ENCODE measurements around the gene TRPV3. TPM values are rescaled to one million over a fixed set of nuclear protein-coding genes. Genes with fewer than 3 reads are reported as not detected.

The TRPV3 gene
- total RNA-seq, 2 experiments from 2014 or later: 0.25 to 0.67 TPM

- peaks cover 21% of the 10 kb centered on the region for H3K27me3 Mint-ChIP-seq
- H3K36me3 Mint-ChIP-seq (ENCODE audit: low read depth): no peaks in the 10 kb centered on the region
- no peak overlapping the region for H3K4me3 Mint-ChIP-seq
- H3K4me1 Mint-ChIP-seq (ENCODE audit: low read depth): no peaks in the 10 kb centered on the region
- intact Hi-C loops (cut with micrococcal nuclease): no loop called here
- ATAC-seq: no peak
- H3K9me3 Mint-ChIP-seq: no peaks in the 10 kb centered on the region
- no peak for TF ChIP-seq CTCF (IDR thresholded peaks at IDR 0.05)
- POLR2A ChIA-PET: no interaction called here
- CTCF ChIA-PET: no interaction called here
- H3K27ac Mint-ChIP-seq: no peak overlapping the region
- no peak for DNase-seq
Observed at GRCh38 chr17:3482852-3483251, 74.8 kb downstream of the TRPV3 start.

- ChIA-PET POLR2A (no interaction called here), CTCF (no interaction called here)
- intact Hi-C loops (cut with micrococcal nuclease): no loop called here
- no peak for DNase-seq
- H3K36me3 Mint-ChIP-seq (ENCODE audit: low read depth): no peaks in the 10 kb centered on the region
- H3K27ac Mint-ChIP-seq: no peak overlapping the region
- H3K9me3 Mint-ChIP-seq: no peaks in the 10 kb centered on the region
- H3K4me1 Mint-ChIP-seq (ENCODE audit: low read depth): peaks cover 3% of the 10 kb centered on the region
- ATAC-seq: no peak
- peaks cover 12% of the 10 kb centered on the region for H3K27me3 Mint-ChIP-seq
- TF ChIP-seq CTCF (IDR thresholded peaks at IDR 0.05): no peak
- no peak overlapping the region for H3K4me3 Mint-ChIP-seq
Observed at GRCh38 chr17:3479988-3480387, 77.6 kb downstream of the TRPV3 start.

DNA sequence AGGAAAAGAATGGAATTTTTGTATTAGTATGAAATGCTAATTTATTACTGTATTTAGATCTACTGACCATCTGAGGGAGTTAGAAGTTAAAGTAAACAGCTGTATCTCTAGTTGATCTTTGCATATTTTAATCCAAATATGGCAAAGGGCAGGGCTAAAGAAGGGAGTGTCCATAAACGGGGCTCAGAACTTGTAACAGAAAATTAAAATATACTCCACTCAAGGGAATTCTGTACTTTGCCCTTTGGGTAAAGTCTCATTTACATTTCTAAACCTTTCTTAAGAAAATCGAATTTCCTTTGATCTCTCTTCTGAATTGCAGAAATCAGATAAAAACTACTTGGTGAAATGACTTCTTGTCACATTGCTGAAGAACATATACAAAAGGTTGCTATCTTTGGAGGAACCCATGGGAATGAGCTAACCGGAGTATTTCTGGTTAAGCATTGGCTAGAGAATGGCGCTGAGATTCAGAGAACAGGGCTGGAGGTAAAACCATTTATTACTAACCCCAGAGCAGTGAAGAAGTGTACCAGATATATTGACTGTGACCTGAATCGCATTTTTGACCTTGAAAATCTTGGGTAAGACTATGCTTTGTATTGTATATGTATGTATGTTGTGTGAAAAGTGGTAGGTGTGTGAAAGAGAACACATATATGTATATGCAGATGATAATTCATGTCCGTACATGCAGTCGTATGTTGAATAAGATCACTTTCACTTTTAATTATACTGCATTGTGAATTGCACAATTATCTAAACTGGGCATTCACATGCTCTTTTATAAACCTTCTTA, 81.6 kb downstream of the TRPV3 start, which contains the start of gene ASPA:
Gene ASPA, plus strand, starts transcription at position 186 of the 799 bp plus-strand sequence. Its CDS starts 163 bp downstream, at position 349.
- H3K36me3 Mint-ChIP-seq (ENCODE audit: low read depth): no peaks in the 10 kb centered on the region
- ChIA-PET CTCF (no interaction called here), POLR2A (no interaction called here)
- ATAC-seq (no peak), DNase-seq (no peak)
- no peak within 1 kb of the TSS for H3K27ac Mint-ChIP-seq
- no peaks in the 10 kb centered on the region for H3K9me3 Mint-ChIP-seq
- intact Hi-C loops (cut with micrococcal nuclease): no loop called here
- H3K4me3 Mint-ChIP-seq: peak within 1 kb of the TSS; percentile 4
- H3K27me3 Mint-ChIP-seq: peaks cover 10% of the 10 kb centered on the region
- peaks cover 3% of the 10 kb centered on the region for H3K4me1 Mint-ChIP-seq (ENCODE audit: low read depth)
- TF ChIP-seq CTCF (IDR thresholded peaks at IDR 0.05): no peak

DNA sequence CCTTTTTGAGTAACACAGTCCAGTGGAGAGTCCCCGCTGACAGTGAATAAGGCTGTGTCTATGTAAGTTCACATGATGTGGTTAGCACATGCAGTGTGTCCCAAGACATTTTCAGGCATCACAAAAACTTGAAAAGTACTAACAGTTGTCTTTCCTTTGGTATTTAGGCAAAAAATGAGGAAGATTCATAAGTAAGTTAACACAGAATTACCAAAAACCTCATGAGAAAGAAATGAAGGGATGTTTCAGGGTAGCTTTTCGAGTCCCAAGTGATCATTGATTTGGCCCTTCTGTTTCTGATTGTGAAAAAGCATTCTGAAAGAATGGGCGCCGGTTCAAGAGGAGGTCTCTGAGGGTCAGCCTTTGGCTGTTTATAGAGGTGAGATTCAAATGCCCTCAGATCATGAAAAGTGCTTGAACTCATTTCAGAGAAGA, 82.3 kb downstream of the TRPV3 start:
- H3K9me3 Mint-ChIP-seq: no peaks in the 10 kb centered on the region
- H3K27me3 Mint-ChIP-seq: peaks cover 6% of the 10 kb centered on the region
- intact Hi-C loops (cut with micrococcal nuclease): no loop called here
- H3K27ac Mint-ChIP-seq: no peak overlapping the region
- POLR2A ChIA-PET: no interaction called here
- CTCF ChIA-PET: no interaction called here
- no peaks in the 10 kb centered on the region for H3K36me3 Mint-ChIP-seq (ENCODE audit: low read depth)
- no peak for TF ChIP-seq CTCF (IDR thresholded peaks at IDR 0.05)
- no peak overlapping the region for H3K4me3 Mint-ChIP-seq
- ATAC-seq (no peak), DNase-seq (no peak)
- peaks cover 3% of the 10 kb centered on the region for H3K4me1 Mint-ChIP-seq (ENCODE audit: low read depth)

GRCh38 chr17:3474212-3474611, 83.4 kb downstream of the TRPV3 start:
- intact Hi-C loops (cut with micrococcal nuclease): no loop called here
- H3K4me1 Mint-ChIP-seq (ENCODE audit: low read depth): peaks cover 3% of the 10 kb centered on the region
- CTCF ChIA-PET: no interaction called here
- no peak for ATAC-seq
- H3K27ac Mint-ChIP-seq: no peak overlapping the region
- POLR2A ChIA-PET: no interaction called here
- peaks cover 3% of the 10 kb centered on the region for H3K27me3 Mint-ChIP-seq
- H3K36me3 Mint-ChIP-seq (ENCODE audit: low read depth): no peaks in the 10 kb centered on the region
- H3K9me3 Mint-ChIP-seq: no peaks in the 10 kb centered on the region
- no peak for TF ChIP-seq CTCF (IDR thresholded peaks at IDR 0.05)
- no peak overlapping the region for H3K4me3 Mint-ChIP-seq
- DNase-seq: no peak

Measured in activated CD8-positive, alpha-beta T cell treated with anti-CD3 and anti-CD28 coated beads for 36 hours (primary cell).